ENCODE results near the gene MROH2A.

GRCh38 chr2:233796254-233796653, 18.1 kb downstream of the MROH2A start:
- TF ChIP-seq, protein P1, sequence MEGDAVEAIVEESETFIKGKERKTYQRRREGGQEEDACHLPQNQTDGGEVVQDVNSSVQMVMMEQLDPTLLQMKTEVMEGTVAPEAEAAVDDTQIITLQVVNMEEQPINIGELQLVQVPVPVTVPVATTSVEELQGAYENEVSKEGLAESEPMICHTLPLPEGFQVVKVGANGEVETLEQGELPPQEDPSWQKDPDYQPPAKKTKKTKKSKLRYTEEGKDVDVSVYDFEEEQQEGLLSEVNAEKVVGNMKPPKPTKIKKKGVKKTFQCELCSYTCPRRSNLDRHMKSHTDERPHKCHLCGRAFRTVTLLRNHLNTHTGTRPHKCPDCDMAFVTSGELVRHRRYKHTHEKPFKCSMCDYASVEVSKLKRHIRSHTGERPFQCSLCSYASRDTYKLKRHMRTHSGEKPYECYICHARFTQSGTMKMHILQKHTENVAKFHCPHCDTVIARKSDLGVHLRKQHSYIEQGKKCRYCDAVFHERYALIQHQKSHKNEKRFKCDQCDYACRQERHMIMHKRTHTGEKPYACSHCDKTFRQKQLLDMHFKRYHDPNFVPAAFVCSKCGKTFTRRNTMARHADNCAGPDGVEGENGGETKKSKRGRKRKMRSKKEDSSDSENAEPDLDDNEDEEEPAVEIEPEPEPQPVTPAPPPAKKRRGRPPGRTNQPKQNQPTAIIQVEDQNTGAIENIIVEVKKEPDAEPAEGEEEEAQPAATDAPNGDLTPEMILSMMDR (IDR thresholded peaks at IDR 0.05; ENCODE audit: low read depth, low read length): no peak
- no peak for TF ChIP-seq EZH2phosphoT487 (IDR thresholded peaks at IDR 0.05; ENCODE audit: low read depth)
